Neuronal stem cell (in vitro differentiated cells): ENCODE results near the gene ZFHX3.

ENCODE experiments used
- DNase-seq: peaks from one replicate; pipeline ENCODE4 v3.0.0-alpha.2; 2013; ENCODE audit warnings: low spot score
- H2AFZ ChIP-seq: one replicate; pipeline ENCODE4 v1.6.1; 2013; ENCODE audit warnings: mild to moderate bottlenecking, low read length, inconsistent platforms
- H2AK5ac ChIP-seq: 2 replicates; pipeline ENCODE4 v1.6.1; 2013; ENCODE audit warnings: low read depth, mild to moderate bottlenecking, inconsistent platforms, low read length, moderate library complexity, mixed read lengths
- H2BK120ac ChIP-seq: 2 replicates; pipeline ENCODE4 v1.6.1; 2013; ENCODE audit warnings: low read depth, mild to moderate bottlenecking, inconsistent platforms, low read length, moderate library complexity, mixed read lengths
- H2BK12ac ChIP-seq: one replicate; pipeline ENCODE4 v1.6.1; 2013; ENCODE audit warnings: low read length, inconsistent platforms
- H2BK15ac ChIP-seq: 2 replicates; pipeline ENCODE4 v1.6.1; 2013; ENCODE audit warnings: mild to moderate bottlenecking, low read length, inconsistent platforms, mixed read lengths
- H2BK5ac ChIP-seq: one replicate; pipeline ENCODE4 v1.6.1; 2013; ENCODE audit warnings: inconsistent platforms, mild to moderate bottlenecking, low read length, moderate library complexity
- H3K14ac ChIP-seq: one replicate; pipeline ENCODE4 v1.6.1; 2013; ENCODE audit warnings: low read length, inconsistent platforms
- H3K18ac ChIP-seq: 2 replicates; pipeline ENCODE4 v1.6.1; 2013; ENCODE audit warnings: low read length, inconsistent platforms
- H3K23ac ChIP-seq: 2 replicates; pipeline ENCODE4 v1.6.1; 2013; ENCODE audit warnings: low read depth, mild to moderate bottlenecking, mixed read lengths, low read length, inconsistent platforms; ENCODE audit not compliant: poor library complexity
- H3K27ac ChIP-seq: replicated peaks from 3 replicates; pipeline ENCODE4 v1.5.1; 2013; ENCODE audit warnings: low read length, inconsistent platforms
- H3K27me3 ChIP-seq, 3 experiments: 2 replicates each; pipeline ENCODE4 v1.6.1; 2013; ENCODE audit warnings: low read length in 3 of 3, mild to moderate bottlenecking in 2 of 3, inconsistent platforms in 1 of 3, low read depth in 1 of 3, mixed read lengths in 1 of 3, moderate library complexity in 1 of 3; ENCODE audit not compliant: control insufficient read depth in 3 of 3, insufficient read depth in 3 of 3
- H3K36me3 ChIP-seq, 2 donors: replicated peaks in 1 of 2; 2 replicates each; pipeline ENCODE4 v1.6.1; 2013; ENCODE audit warnings: low read length in 2 of 2; ENCODE audit not compliant: control insufficient read depth in 2 of 2, insufficient read depth in 2 of 2
- H3K4ac ChIP-seq: 2 replicates; pipeline ENCODE4 v1.6.1; 2013; ENCODE audit warnings: inconsistent platforms, mild to moderate bottlenecking, low read length, moderate library complexity
- H3K4me1 ChIP-seq, 2 donors: 1 replicate in 1 of 2; 2 replicates in 1 of 2; pipeline ENCODE4 v1.6.1; 2013; ENCODE audit warnings: low read length in 2 of 2, low read depth in 1 of 2; ENCODE audit not compliant: control insufficient read depth in 2 of 2, insufficient read depth in 1 of 2
- H3K4me2 ChIP-seq: one replicate; pipeline ENCODE4 v1.6.1; 2013; ENCODE audit warnings: mild to moderate bottlenecking, low read length, inconsistent platforms; ENCODE audit not compliant: insufficient read depth, poor library complexity, severe bottlenecking
- H3K4me3 ChIP-seq, 2 donors: 2 replicates each; pipeline ENCODE4 v1.5.1; 2013; ENCODE audit warnings: low read length in 2 of 2, mild to moderate bottlenecking in 2 of 2, inconsistent platforms in 1 of 2, moderate library complexity in 1 of 2
- H3K79me1 ChIP-seq: one replicate; pipeline ENCODE4 v1.6.1; 2013; ENCODE audit warnings: low read depth, mild to moderate bottlenecking, inconsistent platforms, low read length, moderate library complexity
- H3K9ac ChIP-seq: one replicate; pipeline ENCODE4 v1.6.1; 2013; ENCODE audit warnings: mild to moderate bottlenecking, low read depth, low read length, inconsistent platforms; ENCODE audit not compliant: poor library complexity
- H3K9me3 ChIP-seq, 2 donors: replicated peaks in 1 of 2; 2 replicates each; pipeline versions ENCODE3 to v1.6.1; 2013; ENCODE audit warnings: low read length in 2 of 2, mild to moderate bottlenecking in 2 of 2, inconsistent platforms in 1 of 2, low read depth in 1 of 2, mixed read lengths in 1 of 2, moderate library complexity in 1 of 2; ENCODE audit not compliant: control insufficient read depth in 2 of 2, insufficient read depth in 1 of 2
- H4K8ac ChIP-seq: one replicate; pipeline ENCODE4 v1.6.1; 2013; ENCODE audit warnings: low read depth, mild to moderate bottlenecking, inconsistent platforms, low read length, moderate library complexity
- H4K91ac ChIP-seq: one replicate; pipeline ENCODE4 v1.6.1; 2013; ENCODE audit warnings: low read length, low read depth, mild to moderate bottlenecking, inconsistent platforms; ENCODE audit not compliant: poor library complexity
- WGBS, 2 donors: extraction: QIAGEN DNeasy Blood & Tissue Kit; methylation state at CpG; one replicate each; pipeline ENCODE4 v1.1.7; 2013; ENCODE audit warnings: missing lambda C conversion rate in 2 of 2, mixed read lengths in 1 of 2; ENCODE audit not compliant: insufficient read length in 2 of 2, insufficient replicate concordance in 1 of 2; ENCODE audit errors: extremely low coverage in 2 of 2; 5-methylcytosine and 5-hydroxymethylcytosine counted together

ZFHX3 gene

DNA sequence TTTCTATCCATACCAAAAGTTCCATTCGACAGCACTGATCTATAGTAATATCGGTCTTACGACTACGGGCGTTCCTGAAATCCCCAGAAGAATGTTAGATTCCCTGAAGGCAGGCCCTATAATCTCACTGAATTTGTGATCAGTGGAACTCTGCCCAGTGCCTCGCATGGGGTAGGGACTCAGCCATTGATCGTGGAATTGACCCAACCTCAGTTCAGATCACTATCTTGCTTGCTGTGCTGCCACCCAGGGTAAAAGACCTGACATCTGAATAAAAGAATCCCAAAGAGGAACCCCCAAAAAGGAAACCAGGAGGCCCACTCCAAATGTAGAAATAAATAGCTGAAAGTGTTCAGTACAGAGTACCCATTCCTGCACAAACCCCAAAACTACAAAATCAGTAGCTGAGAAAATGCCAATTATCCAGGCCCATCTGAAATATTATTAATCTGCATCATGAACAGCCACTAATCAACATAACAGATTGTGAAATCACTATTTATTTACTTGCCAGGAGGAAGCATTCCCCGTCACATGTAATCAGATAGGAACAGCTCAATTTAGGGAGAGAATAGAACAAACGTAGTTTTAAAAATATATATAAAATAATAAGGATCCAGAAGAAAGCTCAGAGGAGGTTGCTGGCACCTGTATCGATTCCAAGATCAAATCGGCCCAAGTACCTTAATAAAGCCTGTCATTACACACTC is 221.9 kb downstream of the ZFHX3 start:
- Histone ChIP-seq H3K9me3 (no peaks in the 10 kb centered on the region), H4K8ac (no peak overlapping the region), H4K91ac (no peak overlapping the region), H3K36me3 (peaks cover 0 to 82% of the 10 kb centered on the region in 2 donors), H3K4me2 (no peak overlapping the region), H3K27ac (no peak overlapping the region), H2AFZ (no peak overlapping the region), H2BK12ac (no peak overlapping the region), H3K4me3 (no peak overlapping the region), H3K79me1 (no peaks in the 10 kb centered on the region), H3K14ac (no peak overlapping the region), H2BK120ac (no peak overlapping the region), H3K27me3 (no peaks in the 10 kb centered on the region), H3K9ac (no peak overlapping the region), H3K4me1 (no peaks in the 10 kb centered on the region), H2AK5ac (no peak overlapping the region), H3K18ac (no peak overlapping the region), H2BK5ac (no peak overlapping the region), H2BK15ac (no peak overlapping the region), H3K23ac (no peak overlapping the region), H3K4ac (no peak overlapping the region)
- no peak for DNase-seq
- WGBS, 2 donors, result no CpG with 5 or more reads among the region's 11 CpGs

DNA sequence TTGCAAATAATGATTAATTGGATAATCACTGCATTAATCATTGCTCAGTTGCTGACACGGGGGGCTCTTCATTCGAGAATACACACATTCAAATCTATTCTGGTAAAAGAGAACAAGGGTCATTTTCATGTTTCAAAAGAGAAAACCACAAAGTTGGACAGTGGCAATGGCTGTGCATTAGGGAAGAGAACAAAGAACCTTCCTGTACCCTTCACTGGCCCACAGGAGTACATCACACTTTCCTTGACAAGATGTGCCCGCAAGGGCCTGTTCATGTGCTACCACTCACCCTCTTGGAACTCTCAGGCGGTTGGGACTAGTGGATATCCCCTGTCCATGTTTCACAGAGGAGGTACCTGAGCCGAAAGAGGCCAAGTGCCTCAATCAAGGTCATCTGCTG is 223.2 kb downstream of the ZFHX3 start:
- Histone ChIP-seq H3K4ac (no peak overlapping the region), H2BK15ac (no peak overlapping the region)

DNA sequence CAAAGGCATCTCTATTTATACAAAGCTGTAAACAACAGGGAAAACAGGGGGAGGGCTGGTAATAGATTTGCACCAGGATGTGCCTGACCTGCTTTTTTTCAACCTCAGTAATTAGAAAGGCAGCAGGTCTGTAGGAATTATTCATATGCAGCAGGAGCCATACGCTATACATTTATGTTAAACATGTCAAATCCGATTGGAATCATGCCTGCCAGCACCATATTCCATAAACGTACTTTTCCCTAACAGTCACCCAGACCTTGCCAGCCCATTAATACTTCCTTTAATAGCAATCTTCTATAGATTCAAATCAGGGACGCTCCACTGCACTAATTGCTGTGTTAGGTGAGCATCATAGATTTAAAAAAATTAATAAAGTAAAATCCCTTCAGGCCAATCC is 223.9 kb downstream of the ZFHX3 start:
- Histone ChIP-seq H3K36me3 (peaks cover 0 to 79% of the 10 kb centered on the region in 2 donors), H4K8ac (no peak overlapping the region), H3K79me1 (no peaks in the 10 kb centered on the region), H3K4ac (no peak overlapping the region), H3K9ac (no peak overlapping the region), H2BK15ac (no peak overlapping the region), H2BK5ac (no peak overlapping the region), H3K27ac (no peak overlapping the region), H2AK5ac (no peak overlapping the region), H3K14ac (no peak overlapping the region), H4K91ac (no peak overlapping the region), H2BK12ac (no peak overlapping the region), H3K4me1 (no peaks in the 10 kb centered on the region), H3K23ac (no peak overlapping the region), H2BK120ac (no peak overlapping the region), H3K9me3 (no peaks in the 10 kb centered on the region), H3K27me3 (no peaks in the 10 kb centered on the region), H3K4me3 (no peak overlapping the region), H3K4me2 (no peak overlapping the region), H3K18ac (no peak overlapping the region), H2AFZ (no peak overlapping the region)
- WGBS, 2 donors, result no CpG with 5 or more reads among the region's 4 CpGs
- DNase-seq, result no peak

More for the DNA sequence above, 223.2 kb downstream of the ZFHX3 start:
- H2AK5ac ChIP-seq, result no peak overlapping the region
- DNase-seq, result no peak
- no peak overlapping the region for H4K91ac ChIP-seq
- H3K27me3 ChIP-seq, result no peaks in the 10 kb centered on the region
- H3K79me1 ChIP-seq, result no peaks in the 10 kb centered on the region
- no peak overlapping the region for H3K23ac ChIP-seq
- no peak overlapping the region for H3K14ac ChIP-seq
- no peak overlapping the region for H3K18ac ChIP-seq
- no peaks in the 10 kb centered on the region for H3K4me1 ChIP-seq
- no peak overlapping the region for H4K8ac ChIP-seq
- H3K4me3 ChIP-seq, result no peak overlapping the region
- no CpG with 5 or more reads among the region's 5 CpGs for WGBS, 2 donors
- no peak overlapping the region for H3K9ac ChIP-seq
- no peak overlapping the region for H2AFZ ChIP-seq
- H3K36me3 ChIP-seq, result peaks cover 0 to 82% of the 10 kb centered on the region in 2 donors
- no peak overlapping the region for H3K27ac ChIP-seq
- no peak overlapping the region for H3K4me2 ChIP-seq
- no peak overlapping the region for H2BK12ac ChIP-seq
- no peak overlapping the region for H2BK120ac ChIP-seq
- no peaks in the 10 kb centered on the region for H3K9me3 ChIP-seq
- no peak overlapping the region for H2BK5ac ChIP-seq

GRCh38 chr16:72821185-72821950 is 226.6 kb downstream of the ZFHX3 start:
- Histone ChIP-seq H3K9ac (no peak overlapping the region), H2BK120ac (no peak overlapping the region), H3K9me3 (no peaks in the 10 kb centered on the region), H2BK5ac (no peak overlapping the region), H3K14ac (no peak overlapping the region), H3K4me3 (no peak overlapping the region), H2AFZ (no peak overlapping the region), H3K4me1 (no peaks in the 10 kb centered on the region), H3K79me1 (no peaks in the 10 kb centered on the region), H3K27me3 (no peaks in the 10 kb centered on the region), H3K4ac (no peak overlapping the region), H3K23ac (no peak overlapping the region), H2AK5ac (no peak overlapping the region), H4K8ac (no peak overlapping the region), H3K4me2 (no peak overlapping the region), H3K18ac (no peak overlapping the region), H2BK15ac (no peak overlapping the region), H3K27ac (no peak overlapping the region), H3K36me3 (peaks cover 0 to 71% of the 10 kb centered on the region in 2 donors), H4K91ac (no peak overlapping the region), H2BK12ac (no peak overlapping the region)
- DNase-seq, result no peak
- WGBS, 2 donors, result no CpG with 5 or more reads among the region's 9 CpGs
